ENCODE measurements around the gene VSIR.

Gene VSIR

DNA sequence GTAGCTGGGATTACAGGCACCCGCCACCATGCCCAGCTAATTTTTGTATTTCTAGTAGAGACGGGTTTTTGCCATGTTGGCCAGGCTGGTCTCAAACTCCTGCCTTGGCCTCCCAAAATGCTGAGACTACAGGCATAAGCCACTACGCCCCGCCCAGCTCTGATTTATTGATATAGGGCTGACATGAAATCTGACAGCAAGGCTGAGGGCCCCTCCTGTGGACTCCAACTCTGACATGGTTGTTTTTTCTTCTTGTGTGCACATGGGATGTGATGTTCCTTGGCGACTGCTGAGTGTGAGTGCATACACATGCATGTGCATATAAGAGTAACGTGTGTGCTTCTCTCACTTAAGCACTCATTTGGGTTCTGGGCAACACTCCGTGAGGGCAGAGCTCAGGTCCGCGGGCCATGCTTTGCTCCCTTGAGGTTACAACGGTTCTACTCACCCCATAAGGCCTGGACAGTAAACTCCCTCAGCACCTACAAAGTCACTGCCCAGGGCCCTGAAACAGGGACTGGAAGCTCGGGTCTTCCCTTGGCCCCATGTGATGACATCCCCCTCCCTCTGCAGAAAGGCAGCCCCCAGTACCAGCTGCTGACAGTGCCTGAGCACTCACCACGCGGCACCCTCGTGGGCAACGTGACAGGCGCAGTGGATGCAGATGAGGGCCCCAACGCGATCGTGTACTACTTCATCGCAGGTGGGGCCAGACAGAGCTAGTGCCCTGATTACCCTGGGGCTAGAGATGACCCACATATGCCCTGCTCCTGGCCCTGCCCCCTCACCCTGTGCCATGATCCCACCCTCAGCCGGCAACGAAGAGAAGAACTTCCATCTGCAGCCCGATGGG lies 33.6 kb upstream of the VSIR start:
- no peak for DNase-seq

DNA sequence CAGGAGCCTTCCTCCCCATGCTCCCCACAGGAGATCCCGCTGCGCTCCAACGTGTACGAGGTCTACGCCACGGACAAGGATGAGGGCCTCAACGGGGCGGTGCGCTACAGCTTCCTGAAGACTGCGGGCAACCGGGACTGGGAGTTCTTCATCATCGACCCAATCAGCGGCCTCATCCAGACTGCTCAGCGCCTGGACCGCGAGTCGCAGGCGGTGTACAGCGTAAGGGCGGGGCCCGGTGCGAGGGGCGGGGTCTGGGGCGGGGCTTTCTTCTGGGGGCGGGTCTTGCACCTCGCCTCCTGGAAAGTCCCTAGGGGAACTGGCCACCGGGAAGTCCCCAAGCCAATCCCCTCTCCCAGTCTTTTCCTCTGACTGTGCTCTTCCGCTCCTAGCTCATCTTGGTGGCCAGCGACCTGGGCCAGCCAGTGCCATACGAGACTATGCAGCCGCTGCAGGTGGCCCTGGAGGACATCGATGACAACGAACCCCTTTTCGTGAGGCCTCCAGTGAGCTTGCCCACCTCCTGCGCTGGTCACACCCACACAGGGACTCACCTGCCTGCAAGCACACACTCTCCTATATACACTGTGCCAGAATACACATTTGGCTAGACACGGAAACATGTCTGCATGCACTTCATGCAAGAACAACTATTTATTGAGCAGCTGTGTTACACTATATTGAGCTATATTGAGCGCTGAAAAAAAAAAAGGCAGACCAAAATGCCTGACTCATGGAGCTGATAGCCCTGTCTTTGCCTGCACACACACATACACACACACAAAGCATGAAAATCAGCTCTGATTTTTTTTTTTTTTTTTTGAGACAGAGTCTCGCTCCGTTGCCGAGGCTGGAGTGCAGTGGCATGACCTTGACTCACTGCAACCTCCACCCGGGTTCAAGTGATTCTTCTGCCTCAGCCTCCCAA lies 32.7 kb upstream of the VSIR start:
- DNase-seq: no peak

DNA sequence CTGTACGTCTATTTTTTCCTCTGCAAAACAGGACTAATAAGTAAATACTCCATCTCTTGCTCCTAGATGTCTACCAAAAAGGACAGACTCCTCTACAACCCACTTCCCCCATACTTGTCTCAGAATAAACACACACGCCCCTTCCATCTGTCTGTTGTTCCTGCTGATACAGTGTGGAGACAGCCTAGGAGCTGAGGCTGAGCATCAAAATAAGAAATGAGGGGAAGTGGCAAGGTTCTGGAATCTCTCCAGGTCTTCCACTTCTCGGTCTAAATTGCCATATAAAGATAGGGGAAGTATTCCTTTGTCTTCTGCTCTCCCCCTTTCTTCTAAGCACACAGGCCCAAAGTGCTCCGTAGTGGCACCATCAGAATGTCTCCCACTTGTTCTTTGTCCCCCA lies 30.8 kb upstream of the VSIR start:
- no peak for DNase-seq

DNA sequence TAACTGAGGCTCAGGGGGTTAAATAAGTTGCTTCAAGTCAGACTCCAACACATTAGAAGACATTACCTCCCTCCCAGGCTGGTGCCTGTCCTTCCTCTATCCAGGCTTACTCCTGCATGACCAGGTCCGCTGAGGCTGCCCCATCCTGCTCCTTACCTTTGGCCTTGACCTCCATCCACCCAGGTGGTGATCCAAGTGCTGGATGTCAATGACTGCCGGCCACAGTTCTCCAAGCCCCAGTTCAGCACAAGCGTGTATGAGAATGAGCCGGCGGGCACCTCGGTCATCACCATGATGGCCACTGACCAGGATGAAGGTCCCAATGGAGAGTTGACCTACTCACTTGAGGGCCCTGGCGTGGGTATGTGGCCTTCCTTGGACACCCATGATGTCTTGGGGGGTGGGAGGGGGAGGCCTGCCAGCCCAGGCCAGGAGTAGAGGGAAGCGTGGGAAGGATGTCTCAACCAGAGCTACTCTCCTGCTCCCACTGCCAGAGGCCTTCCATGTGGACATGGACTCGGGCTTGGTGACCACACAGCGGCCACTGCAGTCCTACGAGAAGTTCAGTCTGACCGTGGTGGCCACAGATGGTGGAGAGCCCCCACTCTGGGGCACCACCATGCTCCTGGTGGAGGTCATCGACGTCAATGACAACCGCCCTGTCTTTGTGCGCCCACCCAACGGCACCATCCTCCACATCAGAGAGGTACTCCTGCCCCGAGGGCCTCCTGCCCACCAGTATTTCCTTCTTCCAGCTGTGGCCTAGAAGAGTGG lies 29.6 kb upstream of the VSIR start:
- no peak for DNase-seq

DNA sequence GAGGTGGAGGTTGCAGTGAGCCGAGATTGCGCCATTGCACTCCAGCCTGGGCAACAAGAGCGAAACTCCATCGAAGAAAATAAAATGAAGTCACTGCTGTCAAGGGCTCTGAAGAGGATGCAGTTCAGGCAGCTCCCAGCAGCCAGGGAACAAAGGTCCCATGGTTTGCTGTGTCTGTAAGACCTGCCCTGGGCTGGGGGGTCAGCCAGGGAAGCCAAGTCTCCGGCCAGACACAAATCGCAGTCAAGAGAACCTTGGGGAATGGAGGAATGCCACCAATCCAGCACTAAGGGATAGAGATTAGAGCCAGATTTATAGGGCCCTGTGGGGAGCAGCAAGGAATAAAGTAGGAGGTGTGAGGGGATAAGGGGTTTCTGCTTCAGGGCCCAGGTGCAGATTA lies 28.9 kb upstream of the VSIR start:
- no peak for DNase-seq

DNA sequence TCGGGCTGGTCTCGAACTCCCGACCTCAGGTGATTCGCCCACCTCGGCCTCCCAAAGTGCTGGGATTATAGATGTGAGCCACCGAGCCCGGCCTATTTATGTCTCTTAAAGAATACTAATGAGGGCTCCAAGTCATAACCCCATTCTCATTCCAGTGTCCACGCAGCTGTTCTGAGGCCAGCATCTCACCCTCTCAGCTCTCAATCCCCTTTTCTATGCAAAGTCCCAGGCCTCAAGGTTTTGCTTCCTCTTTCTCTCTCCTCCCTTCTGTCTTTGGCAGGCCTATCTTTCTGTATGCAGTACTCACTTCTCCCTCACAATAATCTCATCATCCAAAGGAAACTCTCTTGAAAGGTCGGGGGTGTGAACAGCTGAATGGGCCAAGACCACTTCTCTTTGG lies 28.0 kb upstream of the VSIR start:
- DNase-seq: no peak

DNA sequence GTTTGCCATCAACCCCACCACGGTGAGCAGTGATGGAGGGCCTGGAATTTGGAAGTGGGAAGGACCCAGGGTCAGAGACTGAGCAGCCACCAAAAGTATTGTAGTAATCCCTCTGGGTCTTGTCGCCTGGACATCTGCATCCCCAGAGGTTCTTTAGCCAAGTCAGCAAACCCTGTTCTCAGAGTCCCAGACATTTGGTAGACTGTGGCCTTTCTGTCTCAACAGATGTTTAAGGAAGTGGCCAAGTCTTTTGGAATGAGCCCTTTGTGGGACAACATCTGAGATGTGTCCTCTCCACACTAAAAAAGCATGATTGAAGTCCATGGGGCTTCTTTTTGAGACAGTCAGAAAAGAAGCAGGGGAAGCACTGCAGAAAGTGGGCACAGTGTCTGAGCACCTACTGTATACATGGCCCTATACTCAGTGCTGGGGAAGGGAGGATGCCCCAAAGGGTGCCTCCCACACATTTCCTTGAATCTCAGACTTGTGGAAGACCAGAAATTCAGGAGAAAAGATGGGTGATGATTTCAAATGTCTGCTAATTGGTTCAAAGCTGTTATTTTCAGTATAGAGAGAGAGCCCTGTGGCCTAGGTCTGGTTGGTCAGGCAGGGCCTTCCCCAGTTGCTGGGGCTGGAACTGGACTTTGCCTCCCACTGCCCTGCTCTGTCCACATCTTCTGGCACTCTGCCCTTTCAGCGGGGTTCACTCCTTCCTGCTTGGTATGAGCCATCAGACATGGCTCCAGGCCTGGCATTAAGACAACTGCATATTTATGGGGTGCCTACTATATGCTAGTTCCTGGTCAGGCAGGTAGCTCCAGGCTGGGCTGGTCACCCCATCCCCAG lies 26.5 kb upstream of the VSIR start:
- DNase-seq: no peak

DNA sequence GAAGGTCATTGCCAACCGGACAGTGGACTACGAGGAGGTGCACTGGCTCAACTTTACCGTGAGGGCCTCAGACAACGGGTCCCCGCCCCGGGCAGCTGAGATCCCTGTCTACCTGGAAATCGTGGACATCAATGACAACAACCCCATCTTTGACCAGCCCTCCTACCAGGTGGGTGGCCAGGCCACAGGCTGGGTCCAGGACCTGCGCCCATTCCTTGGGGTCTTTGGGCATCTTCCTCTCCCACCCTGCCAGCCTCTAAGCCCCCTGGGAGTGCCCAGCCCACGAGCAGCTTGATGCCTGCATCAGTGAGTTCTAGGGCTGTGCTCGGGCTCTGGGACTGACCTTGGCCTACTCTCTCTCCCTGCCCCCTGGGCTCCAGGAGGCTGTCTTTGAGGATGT lies 25.8 kb upstream of the VSIR start:
- no peak for DNase-seq

DNA sequence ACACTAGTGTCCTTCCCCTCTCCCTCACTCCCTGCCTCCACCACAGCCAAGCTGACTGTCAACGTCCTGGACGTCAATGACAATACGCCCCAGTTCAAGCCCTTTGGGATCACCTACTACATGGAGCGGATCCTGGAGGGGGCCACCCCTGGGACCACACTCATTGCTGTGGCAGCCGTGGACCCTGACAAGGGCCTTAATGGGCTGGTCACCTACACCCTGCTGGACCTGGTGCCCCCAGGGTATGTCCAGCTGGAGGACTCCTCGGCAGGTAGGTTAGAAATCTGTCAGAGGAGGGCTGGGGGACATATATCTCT lies 24.9 kb upstream of the VSIR start:
- no peak for DNase-seq

DNA sequence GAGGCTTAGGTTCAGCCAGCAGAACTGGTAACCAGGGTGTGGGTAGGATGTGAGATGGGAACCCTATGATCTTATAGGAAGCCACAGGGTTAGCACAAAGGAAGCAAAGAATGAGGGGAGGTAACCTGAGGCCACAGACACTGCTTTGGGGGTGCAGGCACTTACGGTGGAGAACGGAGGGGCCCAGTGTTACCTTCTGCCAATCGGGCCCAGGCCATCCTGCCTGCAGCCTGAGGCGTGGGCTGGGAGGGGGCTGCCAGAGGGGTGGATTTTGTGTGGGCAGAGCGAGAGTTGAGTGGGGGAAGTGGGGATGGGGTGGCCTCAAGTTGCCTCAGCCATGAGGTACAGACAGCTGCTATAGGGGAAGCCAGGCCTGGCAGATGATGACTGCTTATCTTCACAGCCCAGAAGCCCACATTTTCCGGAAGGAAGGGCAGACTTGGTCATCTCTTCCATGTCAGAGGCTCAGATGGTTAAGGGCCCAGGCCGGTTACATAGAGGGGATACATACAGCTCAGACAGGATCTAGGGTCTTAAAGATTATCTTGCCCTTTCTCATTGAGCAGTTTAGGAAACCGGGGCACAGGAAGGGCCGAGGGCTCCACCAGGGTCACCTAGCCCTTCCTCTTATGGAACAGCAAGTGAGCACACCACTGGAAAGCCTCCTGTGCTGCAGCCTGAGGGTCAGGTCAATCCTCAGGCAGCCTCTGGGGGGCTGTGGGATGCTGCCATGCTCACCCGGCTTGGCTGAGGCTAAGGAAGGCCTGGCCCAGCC lies 24.4 kb upstream of the VSIR start:
- DNase-seq: no peak

DNA sequence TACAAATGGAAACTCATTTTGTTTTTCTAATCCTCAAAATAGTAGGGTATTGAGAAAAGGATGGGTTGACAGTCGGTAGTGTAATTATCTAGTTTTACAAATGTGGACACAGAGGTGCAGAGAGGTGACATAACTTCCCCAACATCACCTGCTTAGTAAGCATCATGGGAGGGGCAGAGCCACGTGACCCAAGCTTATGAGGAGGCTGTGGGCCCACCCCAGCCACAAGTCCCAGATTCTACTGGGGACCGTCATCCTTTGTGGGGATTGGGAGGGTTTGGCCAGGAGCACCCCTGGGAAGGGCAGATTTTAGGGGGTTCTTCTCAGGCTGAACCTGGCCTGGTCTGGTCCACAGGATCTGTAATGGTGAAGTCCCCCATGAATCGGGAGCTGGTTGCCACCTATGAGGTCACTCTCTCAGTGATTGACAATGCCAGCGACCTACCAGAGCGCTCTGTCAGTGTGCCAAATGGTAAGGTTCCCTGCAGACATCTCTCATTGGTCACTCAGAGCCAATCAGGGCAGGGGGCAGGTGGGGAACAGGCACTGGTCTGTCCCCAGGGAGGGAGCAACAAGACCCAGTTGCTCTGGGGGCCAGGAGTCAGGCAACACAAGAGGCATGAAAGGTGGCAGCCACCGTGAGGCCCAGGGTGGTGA lies 23.6 kb upstream of the VSIR start:
- DNase-seq: no peak

DNA sequence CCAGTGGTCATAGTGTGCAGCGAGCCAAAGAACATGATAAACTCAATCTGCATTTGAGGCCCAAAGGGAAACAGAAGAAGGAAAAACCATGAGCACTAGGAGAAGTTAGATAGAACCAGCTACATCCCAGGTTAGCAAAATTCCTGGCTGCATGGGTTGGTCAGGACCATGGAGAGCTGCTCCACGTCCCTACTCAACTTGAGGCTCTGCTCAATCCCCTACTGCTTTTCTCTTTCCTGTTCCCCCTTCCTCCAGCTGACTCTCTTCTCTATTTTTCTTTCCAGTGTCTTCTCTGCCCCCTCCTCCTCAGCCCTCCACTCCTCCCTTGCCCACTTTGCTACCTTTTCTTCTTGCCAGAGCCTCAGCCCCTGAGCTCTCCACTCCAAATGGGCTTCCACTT lies 21.9 kb upstream of the VSIR start:
- no peak for DNase-seq

DNA sequence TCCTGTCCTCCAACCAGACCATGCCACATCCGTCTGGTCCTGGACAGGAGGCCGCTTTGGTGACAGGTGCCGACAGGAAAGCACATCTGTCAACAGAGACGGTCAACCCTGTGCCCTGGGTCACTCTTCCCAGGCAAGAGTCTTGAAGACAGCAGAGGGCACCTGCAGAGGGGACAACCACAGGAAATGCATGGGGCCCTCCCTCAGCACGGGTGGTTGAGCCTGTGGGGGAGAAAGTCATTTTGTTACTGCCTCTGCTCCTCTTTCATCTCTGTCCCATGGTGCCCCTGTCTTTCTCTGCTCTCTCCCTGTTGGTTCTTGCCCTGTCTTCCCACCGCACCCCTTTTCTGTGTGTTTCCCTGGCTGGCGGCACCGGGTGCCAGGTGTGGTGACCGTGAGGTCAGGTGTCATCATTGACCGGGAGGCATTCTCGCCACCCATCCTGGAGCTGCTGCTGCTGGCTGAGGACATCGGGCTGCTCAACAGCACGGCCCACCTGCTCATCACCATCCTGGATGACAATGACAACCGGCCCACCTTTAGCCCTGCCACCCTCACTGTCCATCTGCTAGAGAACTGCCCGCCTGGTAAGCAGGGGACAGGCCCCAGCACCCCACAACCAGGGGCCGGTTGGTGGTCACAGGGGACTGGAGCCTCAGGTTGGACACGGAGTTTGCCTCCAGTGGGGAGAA lies 17.6 kb upstream of the VSIR start:
- DNase-seq: no peak

DNA sequence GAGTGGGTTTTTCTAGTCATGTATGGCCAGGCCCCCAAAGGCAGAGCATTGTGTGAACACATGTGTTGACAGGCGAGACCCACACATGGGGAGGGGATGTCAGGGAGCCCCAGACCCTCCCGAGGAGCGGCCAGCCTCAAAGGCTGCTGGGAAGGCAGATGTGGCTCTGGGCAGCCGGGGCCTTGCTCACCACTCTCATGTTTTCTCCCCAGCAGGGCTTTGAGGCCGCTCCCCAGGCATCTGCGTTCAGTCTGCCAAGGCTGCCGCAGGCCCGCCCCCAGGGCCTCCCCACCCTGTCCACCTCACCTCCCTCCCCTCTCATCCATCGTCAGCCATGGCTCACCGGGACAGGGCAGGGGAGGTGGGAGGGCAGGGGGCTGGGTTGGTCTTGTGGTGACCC lies 16.6 kb upstream of the VSIR start:
- no peak for DNase-seq

DNA sequence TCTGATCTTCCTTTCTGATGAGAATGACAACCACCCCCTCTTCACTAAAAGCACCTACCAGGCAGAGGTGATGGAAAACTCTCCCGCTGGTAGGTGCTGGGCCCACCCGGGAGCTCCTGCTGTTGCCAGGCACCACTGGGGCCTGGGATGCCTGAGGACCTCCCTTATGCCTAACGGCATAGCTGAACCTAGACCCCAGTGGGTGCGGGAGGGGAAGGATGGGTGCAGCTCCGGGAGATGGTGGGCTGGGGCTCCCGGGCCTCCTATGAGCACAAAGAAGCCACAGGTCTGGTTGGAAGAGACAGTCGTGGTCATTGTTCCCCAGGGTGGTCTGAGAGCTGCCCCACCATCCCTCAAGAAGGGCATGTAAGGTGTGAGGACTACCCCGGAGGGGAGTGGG lies 15.6 kb upstream of the VSIR start:
- DNase-seq: no peak

DNA sequence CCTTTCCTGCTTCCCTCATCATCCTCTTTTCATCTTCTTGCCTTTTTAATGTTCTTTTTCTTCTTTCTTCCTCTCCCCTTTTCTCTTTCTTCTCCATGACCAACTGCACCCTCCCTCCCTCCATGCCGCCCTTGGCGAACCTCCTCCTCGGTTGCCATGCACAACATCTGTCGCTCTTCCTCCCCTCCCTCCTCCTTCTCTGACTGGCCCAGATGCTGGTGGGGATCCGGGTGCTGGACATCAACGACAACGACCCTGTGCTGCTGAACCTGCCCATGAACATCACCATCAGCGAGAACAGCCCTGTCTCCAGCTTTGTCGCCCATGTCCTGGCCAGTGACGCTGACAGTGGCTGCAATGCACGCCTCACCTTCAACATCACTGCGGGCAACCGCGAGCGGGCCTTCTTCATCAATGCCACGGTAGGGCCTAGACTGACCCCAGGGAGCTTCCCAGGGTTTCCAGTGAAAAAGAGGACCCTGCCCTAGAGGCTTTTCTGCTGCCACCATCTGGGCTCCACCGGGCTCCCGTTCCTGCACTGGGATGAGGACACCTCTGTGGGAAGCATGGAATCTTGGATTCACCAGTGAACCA lies 11.5 kb upstream of the VSIR start:
- DNase-seq: no peak

DNA sequence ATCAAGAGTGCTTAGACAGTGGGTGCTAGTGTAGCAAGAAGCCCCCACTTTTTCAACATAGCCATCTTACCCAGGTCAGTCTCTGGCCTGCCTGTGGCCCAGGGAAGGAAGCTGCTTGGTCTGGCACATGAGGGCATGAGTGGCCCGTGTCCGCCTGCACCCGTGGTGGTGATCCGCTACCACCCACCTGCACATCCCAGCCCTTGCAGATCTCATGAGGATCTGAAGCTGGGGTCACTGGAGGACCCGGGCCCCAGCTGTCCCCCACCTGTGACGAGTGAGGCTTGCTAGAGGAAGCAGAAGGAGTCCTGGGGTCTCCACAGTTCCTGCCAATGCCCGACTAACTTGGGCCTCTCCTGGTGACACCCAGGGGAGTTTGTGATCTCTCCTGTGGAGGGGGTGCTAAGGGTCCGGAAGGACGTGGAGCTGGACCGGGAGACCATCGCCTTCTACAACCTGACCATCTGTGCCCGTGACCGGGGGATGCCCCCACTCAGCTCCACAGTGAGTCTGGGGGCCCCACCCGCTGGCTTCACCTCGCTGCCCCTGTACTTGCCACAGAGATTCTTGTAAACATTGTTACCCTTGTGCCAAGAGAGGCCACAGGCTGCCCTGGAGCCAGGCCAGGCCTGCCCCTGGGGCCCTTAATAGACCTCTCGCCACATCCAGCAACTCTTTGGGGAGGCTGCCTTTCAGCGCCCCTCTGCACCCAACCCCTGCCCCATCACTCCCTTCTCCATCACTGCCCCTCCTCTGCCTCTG lies 10.8 kb upstream of the VSIR start:
- no peak for DNase-seq

DNA sequence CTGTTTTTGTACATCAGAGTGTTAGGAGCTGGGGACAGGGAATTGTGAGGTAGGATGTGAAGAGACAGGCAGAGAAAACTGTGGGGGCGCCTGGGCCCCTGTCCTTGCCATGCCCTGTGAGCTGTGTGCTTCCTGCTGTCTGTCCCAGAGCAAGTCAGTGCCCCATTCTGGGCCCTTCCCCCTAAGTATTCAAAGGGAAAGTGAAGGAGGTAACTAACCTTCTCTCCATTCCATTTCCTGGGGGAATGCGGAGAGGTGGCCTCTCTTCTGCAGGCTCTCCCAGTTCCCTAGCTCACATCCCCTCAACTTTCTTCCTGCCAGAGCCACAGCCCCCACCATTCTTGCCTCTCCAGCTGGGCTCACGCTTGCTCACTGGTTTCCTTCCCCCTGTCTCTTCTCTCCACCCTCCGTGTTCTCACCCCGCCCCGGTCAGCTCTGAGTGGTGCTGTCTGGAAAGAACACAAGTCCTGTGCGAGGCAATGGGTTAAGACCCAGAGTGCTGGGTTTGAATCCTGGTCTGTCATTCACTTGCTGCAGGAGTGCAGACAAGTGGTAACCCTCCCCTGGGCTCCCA lies 9.7 kb upstream of the VSIR start:
- DNase-seq: no peak

All from NCI-H1048 (cell line).